GM12878 (cell line): Measurements from ENCODE around the gene ANP32A. TPM values are rescaled to one million over a fixed set of nuclear protein-coding genes. Genes with fewer than 3 reads are reported as not detected.
"Not testable (repeated sequence)": the region's sequence is repeated elsewhere in the genome, so short reads cannot be mapped to it uniquely, and the experiment has no call there.

Source experiments
- ATAC-seq: fragments of 200-7000 bp; cut with Tn5 transposase; 3 replicates; pipeline ENCODE4 v1.9.1; 2020; ENCODE audit warnings: mild to moderate bottlenecking, moderate library complexity
- BruUV-seq: library from RNA; stranded (reverse); fragments of 400-500 nt; replicated peaks from 2 replicates; lab custom pipeline; 2021; lab: Mats Ljungman, UMichigan
- CTCF ChIA-PET: fragments of 300-600 bp; sonication (Branson Sonifier 250); formaldehyde crosslinking; extraction: SDS; loops from one replicate; lab custom pipeline; 2021; ENCODE audit warnings: inconsistent platforms; lab: Yijun Ruan, JAX
- POLR2A ChIA-PET: fragments of 350-600 bp; formaldehyde crosslinking; extraction: SDS; loops from one replicate; lab custom pipeline; 2021; ENCODE audit warnings: inconsistent platforms; lab: Charles Lee
- RAD21 ChIA-PET: fragments of 300-600 bp; sonication (Branson Sonifier 250); formaldehyde crosslinking; loops from one replicate; lab custom pipeline; 2023; ENCODE audit warnings: antibody characterized with exemption; ENCODE audit not compliant: unreplicated experiment; lab: Charles Lee
- SMC1A ChIA-PET: fragments of 300-600 bp; sonication (Branson Sonifier 250); formaldehyde crosslinking; loops from one replicate; lab custom pipeline; 2023; ENCODE audit not compliant: unreplicated experiment, uncharacterized antibody; lab: Charles Lee
- DNase-seq: peaks from one replicate; pipeline ENCODE4 v3.0.0-alpha.2; 2011; ENCODE audit warnings: low read depth, low spot score
- FAIRE-seq: peaks from 3 replicates; lab custom pipeline; 2011; peaks lifted over from hg19 to GRCh38; lab: Jason Lieb, UNC
- H2AFZ ChIP-seq: 2 replicates; pipeline ENCODE4 v1.6.0; 2011; ENCODE audit warnings: low read depth, low read length, control low read depth; ENCODE audit not compliant: control insufficient read depth
- H3K27ac ChIP-seq: 2 replicates; pipeline ENCODE4 v1.5.1; 2011; ENCODE audit warnings: control low read depth; ENCODE audit not compliant: control insufficient read depth, insufficient read depth
- H3K27me3 ChIP-seq, 2 experiments: replicated peaks in 1 of 2; 2 replicates each; pipeline versions ENCODE4 v1.6.0 to v1.6.1; 2011; ENCODE audit warnings: low read length in 1 of 2; ENCODE audit not compliant: control insufficient read depth in 2 of 2, insufficient read depth in 2 of 2
- H3K36me3 ChIP-seq, 2 experiments: 2 replicates each; pipeline ENCODE4 v1.5.1; 2011; ENCODE audit warnings: low read length in 1 of 2; ENCODE audit not compliant: control insufficient read depth in 2 of 2, insufficient read depth in 2 of 2
- H3K4me1 ChIP-seq: 2 replicates; pipeline ENCODE4 v1.6.1; 2011; ENCODE audit warnings: mild to moderate bottlenecking, low read length, moderate library complexity, mixed read lengths; ENCODE audit not compliant: control insufficient read depth, insufficient read depth
- H3K4me2 ChIP-seq: 2 replicates; pipeline ENCODE4 v1.6.0; 2011; ENCODE audit warnings: control low read depth; ENCODE audit not compliant: control insufficient read depth, insufficient read depth
- H3K4me3 ChIP-seq: fragments of 200-600 bp; sonication (generic); 2 replicates; pipeline ENCODE4 v1.5.1; 2016
- H3K79me2 ChIP-seq: 2 replicates; pipeline ENCODE4 v1.6.0; 2011; ENCODE audit warnings: low read length; ENCODE audit not compliant: control insufficient read depth, insufficient read depth
- H3K9ac ChIP-seq: 2 replicates; pipeline ENCODE4 v1.8.0; 2011; ENCODE audit warnings: low read length, control low read depth, mixed read lengths; ENCODE audit not compliant: control insufficient read depth, insufficient read depth
- H3K9me3 ChIP-seq: replicated peaks from 3 replicates; pipeline ENCODE4 v1.5.1; 2011; ENCODE audit warnings: mild to moderate bottlenecking, low read length; ENCODE audit not compliant: control insufficient read depth, insufficient read depth
- H4K20me1 ChIP-seq: 2 replicates; pipeline ENCODE4 v1.6.0; 2011; ENCODE audit not compliant: control insufficient read depth, insufficient read depth
- CHD2 ChIP-seq: IDR thresholded peaks from 2 replicates; pipeline ENCODE4 v1.6.1; 2011; ENCODE audit warnings: low read depth, low read length, improper control_type of control experiment, borderline replicate concordance
- CREB1 ChIP-seq: IDR thresholded peaks from 2 replicates; pipeline ENCODE4 v1.6.1; 2012; ENCODE audit warnings: low read depth, mild to moderate bottlenecking, inconsistent platforms
- EP300 ChIP-seq, 2 experiments: fragments of 150-350 bp in 1 of 2; IDR thresholded peaks; 2 replicates each; pipeline ENCODE4 v1.6.1; 2011 to 2012; ENCODE audit warnings: low read depth in 2 of 2, low read length in 2 of 2, borderline replicate concordance in 1 of 2, improper control_type of control experiment in 1 of 2, inconsistent platforms in 1 of 2; ENCODE audit not compliant: control insufficient read depth in 1 of 2
- HCFC1 ChIP-seq: fragments of 150-350 bp; IDR thresholded peaks from 2 replicates; pipeline ENCODE4 v1.6.1; 2014; ENCODE audit warnings: low read length
- HSF1 ChIP-seq: fragments of 150-350 bp; IDR thresholded peaks from 2 replicates; pipeline ENCODE4 v1.6.1; 2014; ENCODE audit warnings: mild to moderate bottlenecking, low read depth, low read length
- LARP7 ChIP-seq: fragments of 450-650 bp; IDR thresholded peaks from 2 replicates; pipeline ENCODE4 v1.6.1; 2017; ENCODE audit warnings: mild to moderate bottlenecking
- MEF2A ChIP-seq: IDR thresholded peaks from 2 replicates; pipeline ENCODE4 v1.6.1; 2011; ENCODE audit warnings: low read depth, mild to moderate bottlenecking, low read length, moderate library complexity; ENCODE audit not compliant: insufficient read depth
- MTA2 ChIP-seq: fragments of 450-650 bp; IDR thresholded peaks from 2 replicates; pipeline ENCODE4 v1.6.1; 2016; ENCODE audit warnings: low read depth, mild to moderate bottlenecking, moderate library complexity
- PRDM15 ChIP-seq: fragments of 450-650 bp; formaldehyde crosslinking; IDR thresholded peaks from 2 replicates; pipeline ENCODE4 v1.4.0; 2020; ENCODE audit warnings: mild to moderate bottlenecking, moderate library complexity
- RFX5 ChIP-seq: IDR thresholded peaks from 2 replicates; pipeline ENCODE4 v1.6.1; 2011; ENCODE audit warnings: low read depth, low read length, improper control_type of control experiment
- STAT3 ChIP-seq: IDR thresholded peaks from 2 replicates; pipeline ENCODE4 v1.6.1; 2011; ENCODE audit warnings: low read depth, low read length, improper control_type of control experiment
- WRNIP1 ChIP-seq: IDR thresholded peaks from 2 replicates; pipeline ENCODE4 v1.6.1; 2011; ENCODE audit warnings: low read depth, low read length, improper control_type of control experiment, borderline replicate concordance
- WGBS: methylation state at CpG from one replicate; pipeline ENCODE4 v1.1.6; 2016; ENCODE audit warnings: low lambda C conversion rate; ENCODE audit not compliant: insufficient replicate concordance, insufficient coverage; ENCODE audit errors: missing lambda C conversion rate; 5-methylcytosine and 5-hydroxymethylcytosine counted together
- in situ Hi-C: fragments of 300-500 bp; cut with MboI; formaldehyde crosslinking; loops from 9 replicates; pipeline ENCODE4 v1.14.3; 2018; ENCODE audit warnings: mixed read lengths
- intact Hi-C: fragments of 100-400 bp; cut with micrococcal nuclease; formaldehyde crosslinking; loops from one replicate; pipeline ENCODE4 v1.14.2; 2022; ENCODE audit not compliant: unreplicated experiment
- polyA plus RNA-seq, 11 experiments: library from polyadenylated mRNA; depleted of rRNA in 4 of 11; unstranded in 6 of 11; stranded (reverse) in 5 of 11; fragments of >200 nt; fragmentation: Nextera tagmentation in 4 of 11; fragmentation: Illumina TruSeq in 1 of 11; extraction: Ambion mirVana in 4 of 11; extraction: Trizol in 1 of 11; gene quantifications; 1 replicate in 1 of 11; 2 replicates in 10 of 11; pipeline versions ENCODE4 v1.2.1 to v1.2.3, GENCODE V29; 2011 to 2016; ENCODE audit warnings: inconsistent platforms in 2 of 11, missing spikeins in 2 of 11, low read depth in 1 of 11
- total RNA-seq, 4 experiments: library from RNA; depleted of rRNA in 3 of 4; stranded (reverse); fragments of >200 nt in 3 of 4; fragmentation: Illumina TruSeq in 1 of 4; extraction: Trizol in 1 of 4; gene quantifications; 2 replicates each; pipeline versions ENCODE4 v1.2.1 to v1.2.3, GENCODE V29; 2013 to 2021

Gene ANP32A
- total and polyA plus RNA-seq, 10 of the 15 experiments (the other 5 are each of a cell fraction or from before 2014, with no cell fraction given) = 29.6 to 666 (median 234) TPM

GRCh38 chr15:68862415-68862814, 41.7 kb upstream of the ANP32A start:
- intact Hi-C loops (no loop called here), in situ Hi-C loops (no loop called here)
- Histone ChIP-seq H3K9me3 (no peaks in the 10 kb centered on the region; the same call in 2 of the 3 replicates), H3K27ac (no peak overlapping the region), H3K36me3 (no peaks in the 10 kb centered on the region), H3K4me3 (no peak overlapping the region), H3K9ac (no peak overlapping the region), H3K4me1 (no peaks in the 10 kb centered on the region), H2AFZ (no peak overlapping the region), H3K27me3 (no peaks in the 10 kb centered on the region), H4K20me1 (no peaks in the 10 kb centered on the region), H3K4me2 (no peak overlapping the region), H3K79me2 (no peaks in the 10 kb centered on the region)
- SMC1A ChIA-PET = no interaction called here
- TF ChIP-seq PRDM15 (CRISPR knock-in tag) (no peak), HSF1 (no peak), CREB1 (no peak), STAT3 (no peak), LARP7 (no peak), WRNIP1 (no peak), CHD2 (no peak), HCFC1 (no peak), MTA2 (no peak), EP300 (IDR thresholded peaks at IDR 0.05; ENCODE audit: borderline replicate concordance in 1 of 2, control insufficient read depth in 1 of 2, low read depth in 2 of 2, low read length in 2 of 2) (no peak), MEF2A (no peak), RFX5 (no peak)
- FAIRE-seq (no peak), DNase-seq (no peak), ATAC-seq (no peak)
- POLR2A ChIA-PET = interaction anchor here (0.6 kb wide), 1 partner anchor 43 kb away, joined by 3 read pairs; no protein-coding TSS in a partner anchor
- RAD21 ChIA-PET = interaction anchor here (1.4 kb wide), 1 partner anchor 12 kb away, joined by 3 read pairs; no protein-coding TSS in a partner anchor
- no TSS peak for BruUV-seq
- CTCF ChIA-PET = interaction anchor here (0.6 kb wide), 1 partner anchor 191 kb away, joined by 4 read pairs; no protein-coding TSS in a partner anchor

GRCh38 chr15:68858666-68859065, 38.0 kb upstream of the ANP32A start:
- RAD21 ChIA-PET = not testable (repeated sequence)

More at GRCh38 chr15:68858666-68859065, 38.0 kb upstream of the ANP32A start:
- H3K4me3 ChIP-seq, in situ Hi-C loops, H3K79me2 ChIP-seq, POLR2A ChIA-PET, H3K27ac ChIP-seq, CTCF ChIA-PET, ATAC-seq, H3K4me1 ChIP-seq, H3K9me3 ChIP-seq, intact Hi-C loops, FAIRE-seq, BruUV-seq, SMC1A ChIA-PET, H3K27me3 ChIP-seq, H3K4me2 ChIP-seq, H3K36me3 ChIP-seq, H4K20me1 ChIP-seq, DNase-seq, H3K9ac ChIP-seq, H2AFZ ChIP-seq: not testable (repeated sequence)
- 31% methylated on average over 1 of the region's 4 CpGs for WGBS
